HFF-Myc (cell line): ENCODE data around the gene PNPLA4.

ENCODE experiments used
- DNase-seq: peaks from one replicate; pipeline ENCODE4 v3.0.0-alpha.2; 2011; ENCODE audit warnings: low read depth; ENCODE audit errors: extremely low read depth
- H3K4me3 ChIP-seq: replicated peaks from 2 replicates; pipeline ENCODE4 v1.5.1; 2011; ENCODE audit warnings: low read depth, mild to moderate bottlenecking, control low read depth, low read length
- TF ChIP-seq, protein P1 (sequence below): IDR thresholded peaks from 2 replicates; pipeline ENCODE4 v1.5.1; 2012; ENCODE audit warnings: mild to moderate bottlenecking, low read depth, low read length, control low read depth; ENCODE audit errors: missing control alignments

Gene PNPLA4

DNA sequence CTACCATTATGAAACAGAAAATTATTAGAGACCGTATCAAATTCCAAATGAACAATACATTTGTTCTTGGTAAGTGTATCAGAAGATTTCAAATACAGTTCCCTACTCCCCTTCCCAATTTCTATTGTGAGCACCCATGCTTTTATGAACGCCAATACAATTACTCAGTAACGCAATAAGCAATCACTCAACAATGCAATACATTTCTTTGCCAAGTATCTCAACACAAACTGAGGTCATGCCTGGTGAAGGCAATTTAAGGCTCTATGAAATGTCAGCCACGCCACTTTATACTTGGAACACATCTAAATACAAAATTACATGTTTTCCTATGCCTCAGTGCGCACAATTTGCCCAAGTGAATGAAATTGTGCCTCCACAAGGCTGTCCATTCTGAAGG lies 712 bp downstream of the PNPLA4 start:
- TF ChIP-seq, protein P1, sequence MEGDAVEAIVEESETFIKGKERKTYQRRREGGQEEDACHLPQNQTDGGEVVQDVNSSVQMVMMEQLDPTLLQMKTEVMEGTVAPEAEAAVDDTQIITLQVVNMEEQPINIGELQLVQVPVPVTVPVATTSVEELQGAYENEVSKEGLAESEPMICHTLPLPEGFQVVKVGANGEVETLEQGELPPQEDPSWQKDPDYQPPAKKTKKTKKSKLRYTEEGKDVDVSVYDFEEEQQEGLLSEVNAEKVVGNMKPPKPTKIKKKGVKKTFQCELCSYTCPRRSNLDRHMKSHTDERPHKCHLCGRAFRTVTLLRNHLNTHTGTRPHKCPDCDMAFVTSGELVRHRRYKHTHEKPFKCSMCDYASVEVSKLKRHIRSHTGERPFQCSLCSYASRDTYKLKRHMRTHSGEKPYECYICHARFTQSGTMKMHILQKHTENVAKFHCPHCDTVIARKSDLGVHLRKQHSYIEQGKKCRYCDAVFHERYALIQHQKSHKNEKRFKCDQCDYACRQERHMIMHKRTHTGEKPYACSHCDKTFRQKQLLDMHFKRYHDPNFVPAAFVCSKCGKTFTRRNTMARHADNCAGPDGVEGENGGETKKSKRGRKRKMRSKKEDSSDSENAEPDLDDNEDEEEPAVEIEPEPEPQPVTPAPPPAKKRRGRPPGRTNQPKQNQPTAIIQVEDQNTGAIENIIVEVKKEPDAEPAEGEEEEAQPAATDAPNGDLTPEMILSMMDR = no peak
- peak overlapping the region; percentile 45 for H3K4me3 ChIP-seq
- DNase-seq = no peak

DNA sequence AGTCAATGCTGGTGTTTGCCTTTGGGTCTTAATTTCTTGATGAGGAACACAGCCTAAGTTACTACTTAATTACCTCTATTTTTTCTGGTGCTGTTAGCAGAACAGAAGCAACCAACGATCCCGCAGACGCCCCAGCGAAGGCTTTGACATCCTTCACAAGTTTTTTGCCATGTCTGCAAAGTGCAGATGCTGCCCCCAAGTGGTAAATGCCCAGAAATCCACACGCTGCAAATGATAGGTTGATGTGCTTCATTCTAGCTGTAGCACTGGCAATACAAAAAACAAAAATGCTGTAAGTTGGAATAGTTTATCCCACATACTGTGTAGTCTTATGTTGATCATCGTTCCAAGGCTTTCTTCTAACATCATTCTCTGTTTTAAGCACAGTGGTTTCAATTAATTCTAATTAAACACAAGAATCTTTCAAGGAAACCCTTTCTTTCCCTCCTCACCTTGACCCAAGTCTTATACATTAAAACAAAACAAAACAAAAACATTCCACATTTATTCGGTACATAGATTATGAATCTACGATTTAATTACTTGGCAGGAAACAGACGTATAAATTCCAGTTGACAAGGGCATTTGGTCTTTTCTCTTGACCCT lies 1.2 kb downstream of the PNPLA4 start:
- DNase-seq = peak; percentile 26
- no peak overlapping the region for H3K4me3 ChIP-seq
- TF ChIP-seq, protein P1 = peak; percentile 73

DNA sequence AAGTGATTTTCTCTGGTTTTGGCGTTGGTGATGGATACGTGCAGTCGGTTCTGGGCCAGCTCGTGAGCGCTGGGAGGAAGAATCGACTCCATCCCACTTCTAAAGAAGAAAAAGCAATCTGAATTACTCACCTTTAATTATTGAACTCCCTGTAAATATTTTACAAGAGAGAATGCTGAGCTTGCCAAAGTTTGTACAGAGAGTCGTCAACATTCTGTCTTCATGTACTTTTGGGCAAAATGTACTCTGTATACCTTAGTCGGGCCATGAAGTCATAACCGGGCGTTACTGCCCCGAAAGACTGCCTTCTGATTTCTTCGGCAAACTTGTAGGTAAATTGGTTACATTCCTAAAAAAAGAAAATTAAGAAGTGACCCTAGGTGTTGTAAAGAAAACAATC lies 5.5 kb downstream of the PNPLA4 start:
- no peak for DNase-seq
- H3K4me3 ChIP-seq = no peak overlapping the region
- TF ChIP-seq, protein P1 = no peak

- DNase-seq = no peak
- TF ChIP-seq, protein P1 = no peak
- no peak overlapping the region for H3K4me3 ChIP-seq
Observed at GRCh38 chrX:7908821-7909220, 18.4 kb downstream of the PNPLA4 start.

DNA sequence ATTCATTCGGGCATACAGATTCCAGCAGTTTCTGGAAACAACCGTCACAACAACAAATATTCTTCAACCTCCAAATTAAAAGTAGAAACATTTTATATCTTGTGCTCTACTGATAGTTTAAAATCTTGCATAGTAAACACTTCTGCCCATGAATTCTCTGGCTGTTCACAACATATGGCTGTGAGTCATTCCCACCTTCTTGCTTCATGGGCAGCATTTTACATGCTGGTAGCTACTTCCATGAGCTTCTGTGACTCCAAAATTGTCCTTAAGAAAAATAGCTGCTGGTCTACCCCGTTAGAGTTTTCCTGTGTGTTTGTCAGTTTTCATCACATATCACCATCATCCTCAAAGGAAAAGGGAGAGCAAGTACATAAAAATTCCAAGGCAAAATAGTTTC lies 22.7 kb downstream of the PNPLA4 start:
- no peak overlapping the region for H3K4me3 ChIP-seq
- TF ChIP-seq, protein P1 = no peak
- no peak for DNase-seq

- TF ChIP-seq, protein P1 = no peak
- DNase-seq = no peak
- H3K4me3 ChIP-seq = no peak overlapping the region
Observed at GRCh38 chrX:7891928-7892327, 35.3 kb downstream of the PNPLA4 start.

- TF ChIP-seq, protein P1 = no peak
- H3K4me3 ChIP-seq = no peak overlapping the region
- DNase-seq = no peak
Observed at GRCh38 chrX:7889680-7890079, 37.5 kb downstream of the PNPLA4 start.
